ENCODE measurements around the gene ITIH4. TPM values are rescaled to one million over a fixed set of nuclear protein-coding genes. Genes with fewer than 3 reads are reported as not detected.

ITIH4 gene
- total RNA-seq, 4 donors from 2014 or later, result 0.33 to 5.8 (median 3.4) TPM

- no peak for TF ChIP-seq CTCF (IDR thresholded peaks at IDR 0.05; ENCODE audit: low read depth)
Observed at GRCh38 chr3:52822363-52822762, 8.1 kb downstream of the ITIH4 start.

- no peak for TF ChIP-seq CTCF (IDR thresholded peaks at IDR 0.05; ENCODE audit: low read depth)
Observed at GRCh38 chr3:52820736-52821135, 9.7 kb downstream of the ITIH4 start.

- no peak for TF ChIP-seq CTCF (IDR thresholded peaks at IDR 0.05; ENCODE audit: low read depth)
Observed at GRCh38 chr3:52819936-52820335, 10.5 kb downstream of the ITIH4 start.

GRCh38 chr3:52817860-52818259 lies 12.6 kb downstream of the ITIH4 start:
- TF ChIP-seq CTCF (IDR thresholded peaks at IDR 0.05; ENCODE audit: low read depth), result no peak

GRCh38 chr3:52817221-52817620 lies 13.3 kb downstream of the ITIH4 start:
- no peak for TF ChIP-seq CTCF (IDR thresholded peaks at IDR 0.05; ENCODE audit: low read depth)

GRCh38 chr3:52816654-52817053 lies 13.8 kb downstream of the ITIH4 start:
- TF ChIP-seq CTCF (IDR thresholded peaks at IDR 0.05; ENCODE audit: low read depth), result no peak

- no peak for TF ChIP-seq CTCF (IDR thresholded peaks at IDR 0.05; ENCODE audit: low read depth)
Observed at GRCh38 chr3:52816199-52816598, 14.3 kb downstream of the ITIH4 start.

Data from subcutaneous adipose tissue (tissue), 4 donors.